PC-9 (cell line): Measurements from ENCODE around the gene SEMA3B.

Experiments
- EZH2 ChIP-seq: fragments of 200-600 bp; sonication (generic); IDR thresholded peaks from 2 replicates; pipeline ENCODE4 v1.8.0; 2017; ENCODE audit warnings: antibody characterized with exemption, low read depth
- TF ChIP-seq, protein P1 (sequence below): fragments of 200-600 bp; sonication (generic); conservative IDR thresholded peaks from 2 replicates; pipeline ENCODE4 v1.6.1; 2017; ENCODE audit warnings: mixed run types, antibody characterized with exemption, mild to moderate bottlenecking, moderate library complexity

- TF ChIP-seq, protein P1, sequence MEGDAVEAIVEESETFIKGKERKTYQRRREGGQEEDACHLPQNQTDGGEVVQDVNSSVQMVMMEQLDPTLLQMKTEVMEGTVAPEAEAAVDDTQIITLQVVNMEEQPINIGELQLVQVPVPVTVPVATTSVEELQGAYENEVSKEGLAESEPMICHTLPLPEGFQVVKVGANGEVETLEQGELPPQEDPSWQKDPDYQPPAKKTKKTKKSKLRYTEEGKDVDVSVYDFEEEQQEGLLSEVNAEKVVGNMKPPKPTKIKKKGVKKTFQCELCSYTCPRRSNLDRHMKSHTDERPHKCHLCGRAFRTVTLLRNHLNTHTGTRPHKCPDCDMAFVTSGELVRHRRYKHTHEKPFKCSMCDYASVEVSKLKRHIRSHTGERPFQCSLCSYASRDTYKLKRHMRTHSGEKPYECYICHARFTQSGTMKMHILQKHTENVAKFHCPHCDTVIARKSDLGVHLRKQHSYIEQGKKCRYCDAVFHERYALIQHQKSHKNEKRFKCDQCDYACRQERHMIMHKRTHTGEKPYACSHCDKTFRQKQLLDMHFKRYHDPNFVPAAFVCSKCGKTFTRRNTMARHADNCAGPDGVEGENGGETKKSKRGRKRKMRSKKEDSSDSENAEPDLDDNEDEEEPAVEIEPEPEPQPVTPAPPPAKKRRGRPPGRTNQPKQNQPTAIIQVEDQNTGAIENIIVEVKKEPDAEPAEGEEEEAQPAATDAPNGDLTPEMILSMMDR, result no peak
- no peak for TF ChIP-seq EZH2
Measured at GRCh38 chr3:50269460-50269859, 513 bp downstream of the SEMA3B start.
